Measurements from ENCODE around the gene KANSL1L. TPM values are rescaled to one million over a fixed set of nuclear protein-coding genes. Genes with fewer than 3 reads are reported as not detected.

The KANSL1L gene
- total and polyA plus RNA-seq, 2 donors, result 13.8 to 30.9 TPM

DNA sequence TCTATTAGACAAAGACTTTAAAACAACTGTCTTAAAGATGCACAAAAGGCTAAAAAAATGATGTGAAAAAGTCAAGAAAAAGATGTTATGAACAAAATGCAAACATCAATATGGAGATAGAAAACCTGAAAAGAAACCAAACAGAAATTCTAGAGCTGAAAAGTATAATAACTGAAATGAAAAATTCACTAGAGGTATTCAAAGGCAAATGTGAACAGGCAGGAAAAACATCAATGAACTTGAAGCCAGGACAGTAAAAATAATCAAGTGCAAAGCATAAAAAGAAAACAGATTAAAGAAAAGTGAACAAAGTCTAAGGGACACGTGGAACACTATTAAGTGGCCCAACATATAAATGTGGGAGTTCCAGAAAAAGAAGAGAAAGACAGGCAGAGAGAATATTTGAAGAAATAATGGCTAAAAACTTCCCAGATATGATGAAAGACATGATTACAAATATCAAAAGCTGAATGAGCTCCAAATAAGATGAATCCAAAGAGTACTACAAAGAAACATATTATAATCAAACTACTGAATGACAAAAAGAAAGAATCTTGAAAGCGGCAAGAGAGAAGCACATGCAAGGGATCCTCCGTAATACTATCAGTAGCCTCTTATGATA, 57.5 kb downstream of the KANSL1L start:
- H3K4me3 ChIP-seq (ENCODE audit: low read length in 2 of 2), result no peak overlapping the region

DNA sequence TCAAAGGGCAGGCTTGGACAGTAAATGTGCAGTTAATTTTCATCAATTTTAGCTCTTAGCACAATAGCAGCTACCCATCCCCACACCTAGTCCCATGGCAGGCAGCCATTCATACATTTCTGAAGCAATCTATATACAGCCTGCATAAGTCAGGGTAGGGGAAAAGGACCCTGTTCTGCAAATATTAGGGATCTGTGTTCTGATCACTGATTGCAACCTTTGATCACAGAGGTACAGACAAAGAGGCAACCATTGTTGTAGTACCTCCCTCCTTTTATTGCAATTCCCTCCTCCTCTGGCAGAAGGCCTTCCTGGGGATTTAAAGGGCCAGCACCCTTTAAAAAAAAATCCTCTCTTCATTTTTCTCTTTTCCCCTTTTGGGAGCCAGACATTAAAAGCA, 58.3 kb downstream of the KANSL1L start:
- Histone ChIP-seq H3K27ac (ENCODE audit: low read depth in 1 of 2, low read length in 1 of 2) (no peak overlapping the region), H3K27me3 (ENCODE audit: control insufficient read depth in 2 of 2, insufficient read depth in 1 of 2, low read length in 1 of 2) (no peaks in the 10 kb centered on the region), H3K4me3 (ENCODE audit: low read length in 2 of 2) (no peak overlapping the region), H3K9me3 (ENCODE audit: control insufficient read depth in 2 of 2, insufficient read depth in 1 of 2, low read length in 1 of 2) (peaks cover 2 to 8% of the 10 kb centered on the region in 2 donors), H3K36me3 (ENCODE audit: control insufficient read depth in 2 of 2, insufficient read depth in 2 of 2, low read length in 1 of 2) (peaks cover 14 to 19% of the 10 kb centered on the region in 2 donors), H3K4me1 (ENCODE audit: control insufficient read depth in 2 of 2, insufficient read depth in 2 of 2, low read length in 2 of 2) (no peaks in the 10 kb centered on the region)
- DNase-seq (ENCODE audit: low read depth in 6 of 9, low spot score in 9 of 9), result no peak

More for the DNA sequence above, 57.5 kb downstream of the KANSL1L start:
- peaks cover 2 to 14% of the 10 kb centered on the region in 2 donors for H3K9me3 ChIP-seq (ENCODE audit: control insufficient read depth in 2 of 2, insufficient read depth in 1 of 2, low read length in 1 of 2)
- no peaks in the 10 kb centered on the region for H3K27me3 ChIP-seq (ENCODE audit: control insufficient read depth in 2 of 2, insufficient read depth in 1 of 2, low read length in 1 of 2)
- WGBS, result 97% methylated on average over 3 of the region's 3 CpGs
- no peaks in the 10 kb centered on the region for H3K4me1 ChIP-seq (ENCODE audit: control insufficient read depth in 2 of 2, insufficient read depth in 2 of 2, low read length in 2 of 2)
- no peak for DNase-seq (ENCODE audit: low read depth in 6 of 9, low spot score in 9 of 9)
- peaks cover 14 to 19% of the 10 kb centered on the region in 2 donors for H3K36me3 ChIP-seq (ENCODE audit: control insufficient read depth in 2 of 2, insufficient read depth in 2 of 2, low read length in 1 of 2)
- no peak overlapping the region for H3K27ac ChIP-seq (ENCODE audit: low read depth in 1 of 2, low read length in 1 of 2)

GRCh38 chr2:210099940-210100339, 71.3 kb downstream of the KANSL1L start:
- WGBS, result 96% methylated on average over 6 of the region's 6 CpGs

DNA sequence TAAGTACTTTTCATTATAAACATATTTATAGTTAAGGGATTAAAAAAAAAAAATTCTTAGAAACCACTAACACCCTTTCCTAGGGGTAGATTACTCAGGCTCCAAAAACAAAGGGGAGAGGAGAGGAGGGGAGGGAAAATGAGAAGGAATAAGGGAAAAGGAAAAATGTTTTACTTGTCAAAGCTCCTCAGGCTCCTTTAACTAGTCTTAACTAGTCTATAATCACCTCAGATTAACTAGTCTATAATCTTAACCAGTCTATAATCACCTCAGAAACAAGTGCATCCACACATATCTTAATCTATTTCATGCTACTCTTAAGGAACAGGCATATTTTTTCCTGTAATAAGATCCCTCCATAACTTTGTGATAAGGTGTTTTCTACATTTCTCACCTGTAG, 76.4 kb downstream of the KANSL1L start:
- H3K27me3 ChIP-seq (ENCODE audit: control insufficient read depth in 2 of 2, insufficient read depth in 1 of 2, low read length in 1 of 2), result no peaks in the 10 kb centered on the region
- H3K27ac ChIP-seq (ENCODE audit: low read depth in 1 of 2, low read length in 1 of 2), result no peak overlapping the region
- no peaks in the 10 kb centered on the region for H3K9me3 ChIP-seq (ENCODE audit: control insufficient read depth in 2 of 2, insufficient read depth in 1 of 2, low read length in 1 of 2)
- H3K4me1 ChIP-seq (ENCODE audit: control insufficient read depth in 2 of 2, insufficient read depth in 2 of 2, low read length in 2 of 2), result no peaks in the 10 kb centered on the region
- no peak for DNase-seq (ENCODE audit: low read depth in 6 of 9, low spot score in 9 of 9)
- no peak overlapping the region for H3K4me3 ChIP-seq (ENCODE audit: low read length in 2 of 2)
- no peaks in the 10 kb centered on the region for H3K36me3 ChIP-seq (ENCODE audit: control insufficient read depth in 2 of 2, insufficient read depth in 2 of 2, low read length in 1 of 2)

More at GRCh38 chr2:210099940-210100339, 71.3 kb downstream of the KANSL1L start:
- Histone ChIP-seq H3K4me3 (ENCODE audit: low read length in 2 of 2) (no peak overlapping the region), H3K36me3 (ENCODE audit: control insufficient read depth in 2 of 2, insufficient read depth in 2 of 2, low read length in 1 of 2) (peaks cover 3 to 11% of the 10 kb centered on the region in 2 donors), H3K4me1 (ENCODE audit: control insufficient read depth in 2 of 2, insufficient read depth in 2 of 2, low read length in 2 of 2) (no peaks in the 10 kb centered on the region), H3K27me3 (ENCODE audit: control insufficient read depth in 2 of 2, insufficient read depth in 1 of 2, low read length in 1 of 2) (no peaks in the 10 kb centered on the region), H3K27ac (ENCODE audit: low read depth in 1 of 2, low read length in 1 of 2) (no peak overlapping the region), H3K9me3 (ENCODE audit: control insufficient read depth in 2 of 2, insufficient read depth in 1 of 2, low read length in 1 of 2) (no peaks in the 10 kb centered on the region)
- DNase-seq (ENCODE audit: low read depth in 6 of 9, low spot score in 9 of 9), result no peak

- no peak overlapping the region for H3K4me3 ChIP-seq (ENCODE audit: low read length in 2 of 2)
- DNase-seq (ENCODE audit: low read depth in 6 of 9, low spot score in 9 of 9), result no peak
- H3K9me3 ChIP-seq (ENCODE audit: control insufficient read depth in 2 of 2, insufficient read depth in 1 of 2, low read length in 1 of 2), result no peaks in the 10 kb centered on the region
- H3K27me3 ChIP-seq (ENCODE audit: control insufficient read depth in 2 of 2, insufficient read depth in 1 of 2, low read length in 1 of 2), result no peaks in the 10 kb centered on the region
- no peaks in the 10 kb centered on the region for H3K4me1 ChIP-seq (ENCODE audit: control insufficient read depth in 2 of 2, insufficient read depth in 2 of 2, low read length in 2 of 2)
- H3K36me3 ChIP-seq (ENCODE audit: control insufficient read depth in 2 of 2, insufficient read depth in 2 of 2, low read length in 1 of 2), result peaks cover 0 to 2% of the 10 kb centered on the region in 2 donors
- H3K27ac ChIP-seq (ENCODE audit: low read depth in 1 of 2, low read length in 1 of 2), result no peak overlapping the region
Observed at GRCh38 chr2:210092791-210093190, 78.4 kb downstream of the KANSL1L start.

DNA sequence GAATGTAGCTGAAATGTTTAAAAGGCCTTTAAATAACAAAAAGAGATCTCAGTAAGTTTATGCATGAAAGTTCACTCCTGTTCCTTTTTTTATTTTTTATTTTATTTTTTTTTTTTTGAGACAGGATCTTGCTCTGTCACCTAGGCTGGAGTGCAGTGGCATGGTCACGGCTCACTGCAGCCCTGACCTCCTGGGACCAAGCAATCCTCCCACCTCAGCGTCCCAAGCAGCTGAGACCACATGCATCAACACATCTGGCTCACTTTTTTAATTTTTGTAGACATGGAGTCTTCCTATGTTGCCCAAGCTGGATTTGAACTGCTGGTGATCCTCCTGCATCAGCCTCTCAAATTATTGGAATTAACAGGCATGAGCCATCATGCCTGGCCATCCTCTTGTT, 84.3 kb downstream of the KANSL1L start:
- Histone ChIP-seq H3K27me3 (ENCODE audit: control insufficient read depth in 2 of 2, insufficient read depth in 1 of 2, low read length in 1 of 2) (no peaks in the 10 kb centered on the region), H3K27ac (ENCODE audit: low read depth in 1 of 2, low read length in 1 of 2) (no peak overlapping the region), H3K4me1 (ENCODE audit: control insufficient read depth in 2 of 2, insufficient read depth in 2 of 2, low read length in 2 of 2) (no peaks in the 10 kb centered on the region), H3K4me3 (ENCODE audit: low read length in 2 of 2) (no peak overlapping the region), H3K36me3 (ENCODE audit: control insufficient read depth in 2 of 2, insufficient read depth in 2 of 2, low read length in 1 of 2) (peaks cover 0 to 6% of the 10 kb centered on the region in 2 donors), H3K9me3 (ENCODE audit: control insufficient read depth in 2 of 2, insufficient read depth in 1 of 2, low read length in 1 of 2) (no peaks in the 10 kb centered on the region)
- DNase-seq (ENCODE audit: low read depth in 6 of 9, low spot score in 9 of 9), result no peak
- 47% methylated on average over 2 of the region's 2 CpGs for WGBS

DNA sequence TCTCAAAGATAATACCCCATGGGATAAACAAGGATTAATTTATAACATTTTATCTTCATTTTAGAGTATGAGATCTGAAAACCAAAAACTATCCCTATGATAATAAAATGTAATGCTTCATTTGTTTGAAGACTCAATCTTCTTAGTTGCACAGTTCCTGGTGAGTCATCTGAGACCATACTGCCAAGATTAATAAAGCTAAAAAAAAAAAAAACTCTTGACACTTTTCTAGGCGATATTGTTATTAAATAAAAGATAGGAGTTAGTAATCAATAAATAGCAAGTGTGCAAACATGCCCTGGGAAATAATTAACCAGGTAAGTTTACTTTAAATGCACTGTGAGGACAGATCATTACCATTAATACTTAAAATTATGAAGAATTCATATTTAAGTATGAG, 84.9 kb downstream of the KANSL1L start:
- 96% methylated on average over 1 of the region's 1 CpG for WGBS
- no peaks in the 10 kb centered on the region for H3K4me1 ChIP-seq (ENCODE audit: control insufficient read depth in 2 of 2, insufficient read depth in 2 of 2, low read length in 2 of 2)
- no peak overlapping the region for H3K4me3 ChIP-seq (ENCODE audit: low read length in 2 of 2)
- DNase-seq (ENCODE audit: low read depth in 6 of 9, low spot score in 9 of 9), result no peak
- H3K36me3 ChIP-seq (ENCODE audit: control insufficient read depth in 2 of 2, insufficient read depth in 2 of 2, low read length in 1 of 2), result peaks cover 0 to 6% of the 10 kb centered on the region in 2 donors
- H3K27ac ChIP-seq (ENCODE audit: low read depth in 1 of 2, low read length in 1 of 2), result no peak overlapping the region
- H3K27me3 ChIP-seq (ENCODE audit: control insufficient read depth in 2 of 2, insufficient read depth in 1 of 2, low read length in 1 of 2), result no peaks in the 10 kb centered on the region
- H3K9me3 ChIP-seq (ENCODE audit: control insufficient read depth in 2 of 2, insufficient read depth in 1 of 2, low read length in 1 of 2), result no peaks in the 10 kb centered on the region

DNA sequence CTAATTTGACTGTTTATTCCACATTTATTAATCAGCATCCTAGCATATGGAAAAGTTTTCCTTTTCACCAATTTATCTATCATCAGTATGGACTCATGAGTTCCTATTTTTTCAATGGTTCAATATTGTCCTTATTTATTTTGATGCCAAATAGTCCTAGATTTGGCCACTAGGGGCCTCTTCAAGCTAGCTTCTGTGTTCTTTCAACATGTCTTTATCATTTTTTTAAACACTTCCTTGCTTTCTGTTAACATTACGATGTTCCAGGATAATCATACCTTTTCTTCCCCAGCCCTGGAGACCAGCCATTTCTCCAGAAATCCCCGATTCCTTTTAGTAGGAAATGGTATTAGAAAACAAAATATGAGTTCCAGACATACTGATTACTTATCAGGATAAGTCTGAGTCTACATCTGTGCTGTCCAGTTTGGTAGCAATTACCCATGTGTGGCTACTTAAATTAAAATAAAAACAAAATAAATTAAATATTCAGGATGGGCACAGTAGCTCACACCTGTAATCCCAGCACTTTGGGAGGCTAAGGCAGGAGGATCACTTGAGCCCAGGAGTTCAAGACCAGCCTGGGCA, 98.2 kb downstream of the KANSL1L start:
- WGBS, result 34% methylated on average over 2 of the region's 2 CpGs
- Histone ChIP-seq H3K27me3 (ENCODE audit: control insufficient read depth in 2 of 2, insufficient read depth in 1 of 2, low read length in 1 of 2) (no peaks in the 10 kb centered on the region), H3K36me3 (ENCODE audit: control insufficient read depth in 2 of 2, insufficient read depth in 2 of 2, low read length in 1 of 2) (peaks cover 0 to 16% of the 10 kb centered on the region in 2 donors), H3K4me1 (ENCODE audit: control insufficient read depth in 2 of 2, insufficient read depth in 2 of 2, low read length in 2 of 2) (no peaks in the 10 kb centered on the region), H3K27ac (ENCODE audit: low read depth in 1 of 2, low read length in 1 of 2) (no peak overlapping the region), H3K4me3 (ENCODE audit: low read length in 2 of 2) (no peak overlapping the region), H3K9me3 (ENCODE audit: control insufficient read depth in 2 of 2, insufficient read depth in 1 of 2, low read length in 1 of 2) (no peaks in the 10 kb centered on the region)
- peak in 3 of 9 donors; percentile 1 to 49 (median 10) for DNase-seq (ENCODE audit: low read depth in 6 of 9, low spot score in 9 of 9)

DNA sequence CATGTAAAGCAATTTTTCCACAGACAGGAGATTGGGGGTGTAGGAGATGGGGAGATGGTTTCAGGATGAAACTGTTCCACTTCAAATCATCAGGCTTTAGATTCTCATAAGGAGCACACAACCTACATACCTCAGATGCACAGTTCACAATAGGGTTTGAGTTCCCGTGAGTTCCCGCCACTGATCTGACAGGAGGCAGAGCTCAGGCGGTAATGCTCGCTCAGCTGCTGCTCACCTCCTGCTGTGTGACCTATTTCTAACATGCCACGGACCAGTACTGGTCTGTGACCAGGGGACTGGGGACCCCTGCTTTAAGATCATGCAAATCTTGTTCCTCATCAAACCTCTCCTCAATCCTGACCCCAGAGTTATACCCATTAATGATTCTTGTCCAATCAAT, 98.7 kb downstream of the KANSL1L start:
- no peaks in the 10 kb centered on the region for H3K27me3 ChIP-seq (ENCODE audit: control insufficient read depth in 2 of 2, insufficient read depth in 1 of 2, low read length in 1 of 2)
- no peaks in the 10 kb centered on the region for H3K9me3 ChIP-seq (ENCODE audit: control insufficient read depth in 2 of 2, insufficient read depth in 1 of 2, low read length in 1 of 2)
- DNase-seq (ENCODE audit: low read depth in 6 of 9, low spot score in 9 of 9), result no peak
- WGBS, result 96% methylated on average over 5 of the region's 5 CpGs
- peaks cover 0 to 14% of the 10 kb centered on the region in 2 donors for H3K36me3 ChIP-seq (ENCODE audit: control insufficient read depth in 2 of 2, insufficient read depth in 2 of 2, low read length in 1 of 2)
- no peaks in the 10 kb centered on the region for H3K4me1 ChIP-seq (ENCODE audit: control insufficient read depth in 2 of 2, insufficient read depth in 2 of 2, low read length in 2 of 2)
- H3K4me3 ChIP-seq (ENCODE audit: low read length in 2 of 2), result no peak overlapping the region
- H3K27ac ChIP-seq (ENCODE audit: low read depth in 1 of 2, low read length in 1 of 2), result no peak overlapping the region
